ENCODE measurements around the gene CALML6. TPM values are rescaled to one million over a fixed set of nuclear protein-coding genes. Genes with fewer than 3 reads are reported as not detected.

CALML6 gene
- total and polyA plus RNA-seq, 2 of the 8 experiments (the other 6 are each of a cell fraction or from before 2014, with no cell fraction given), result 0.54 to 1.3 TPM

- TF ChIP-seq CTBP2 (IDR thresholded peaks at IDR 0.05; ENCODE audit: borderline replicate concordance, insufficient read depth, insufficient read length, low read length) (no peak), CBX8 (IDR thresholded peaks at IDR 0.05; ENCODE audit: borderline replicate concordance, low read depth, low read length) (no peak), CHD2 (IDR thresholded peaks at IDR 0.05; ENCODE audit: low read length) (no peak), TAF1 (IDR thresholded peaks at IDR 0.05; ENCODE audit: low read depth, low read length) (no peak)
Observed at GRCh38 chr1:1867164-1867563, 47.9 kb upstream of the CALML6 start (continued).
